GM12872 (cell line): ENCODE data around the gene NEK6.

Source experiments
- TF ChIP-seq, protein P1 (sequence below): IDR thresholded peaks from 3 replicates; pipeline ENCODE4 v1.5.1; 2011; ENCODE audit warnings: low read depth, mild to moderate bottlenecking, low read length, moderate library complexity; ENCODE audit not compliant: insufficient read depth

Gene NEK6

GRCh38 chr9:124257844-124258606 lies at the start of gene NEK6:
NEK6 (plus strand) TSS chr9:124257949; CDS start chr9:124301965, 44,016 bp downstream.
- TF ChIP-seq, protein P1, sequence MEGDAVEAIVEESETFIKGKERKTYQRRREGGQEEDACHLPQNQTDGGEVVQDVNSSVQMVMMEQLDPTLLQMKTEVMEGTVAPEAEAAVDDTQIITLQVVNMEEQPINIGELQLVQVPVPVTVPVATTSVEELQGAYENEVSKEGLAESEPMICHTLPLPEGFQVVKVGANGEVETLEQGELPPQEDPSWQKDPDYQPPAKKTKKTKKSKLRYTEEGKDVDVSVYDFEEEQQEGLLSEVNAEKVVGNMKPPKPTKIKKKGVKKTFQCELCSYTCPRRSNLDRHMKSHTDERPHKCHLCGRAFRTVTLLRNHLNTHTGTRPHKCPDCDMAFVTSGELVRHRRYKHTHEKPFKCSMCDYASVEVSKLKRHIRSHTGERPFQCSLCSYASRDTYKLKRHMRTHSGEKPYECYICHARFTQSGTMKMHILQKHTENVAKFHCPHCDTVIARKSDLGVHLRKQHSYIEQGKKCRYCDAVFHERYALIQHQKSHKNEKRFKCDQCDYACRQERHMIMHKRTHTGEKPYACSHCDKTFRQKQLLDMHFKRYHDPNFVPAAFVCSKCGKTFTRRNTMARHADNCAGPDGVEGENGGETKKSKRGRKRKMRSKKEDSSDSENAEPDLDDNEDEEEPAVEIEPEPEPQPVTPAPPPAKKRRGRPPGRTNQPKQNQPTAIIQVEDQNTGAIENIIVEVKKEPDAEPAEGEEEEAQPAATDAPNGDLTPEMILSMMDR, result no peak

- TF ChIP-seq, protein P1, result no peak
Observed at GRCh38 chr9:124208571-124208970, 49.2 kb upstream of the NEK6 start.

GRCh38 chr9:124209279-124209678 lies 48.5 kb upstream of the NEK6 start:
- TF ChIP-seq, protein P1, result no peak

GRCh38 chr9:124209774-124210173 lies 48.0 kb upstream of the NEK6 start:
- TF ChIP-seq, protein P1, result no peak

- TF ChIP-seq, protein P1, result no peak
Observed at GRCh38 chr9:124210697-124211096, 47.1 kb upstream of the NEK6 start.

DNA sequence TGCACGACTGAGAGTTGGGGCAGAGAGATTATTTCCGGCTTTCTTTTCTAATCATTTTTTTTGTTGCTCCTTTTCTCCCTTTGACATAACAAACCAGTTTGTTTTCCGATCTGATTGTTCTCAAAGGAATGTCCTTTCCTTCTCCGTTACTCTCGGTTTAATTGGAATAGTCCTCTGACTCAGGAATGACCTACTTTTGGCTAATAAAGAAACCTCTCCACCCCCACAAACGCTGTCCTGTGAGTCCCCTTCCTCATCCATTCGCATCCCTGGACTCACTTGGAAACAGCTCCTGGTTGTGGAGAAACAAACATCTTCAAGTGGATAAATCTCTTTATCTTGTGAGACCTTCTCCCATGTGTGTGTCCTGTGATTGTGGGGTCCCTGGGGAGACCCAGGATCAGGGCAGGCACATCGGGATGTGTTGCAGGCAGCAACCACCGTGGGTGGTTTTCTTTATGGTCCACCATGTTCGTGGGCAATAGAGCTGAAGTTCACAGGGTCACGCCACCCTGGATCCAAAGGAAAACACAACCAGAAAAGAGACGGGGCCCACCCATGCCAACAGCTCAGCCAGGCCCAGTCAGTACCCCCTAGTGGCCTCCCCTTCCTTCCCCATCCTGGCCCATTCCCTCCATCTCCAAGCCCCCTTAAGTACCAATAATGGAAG lies 45.2 kb upstream of the NEK6 start:
- TF ChIP-seq, protein P1, result no peak

GRCh38 chr9:124213396-124213795 lies 44.4 kb upstream of the NEK6 start:
- TF ChIP-seq, protein P1, result no peak
